T-helper 9 cell (primary cell): Measurements from ENCODE around the gene CAMK2G.
"Not testable (repeated sequence)": the region's sequence is repeated elsewhere in the genome, so short reads cannot be mapped to it uniquely, and the experiment has no call there.

Source experiments
- DNase-seq: peaks from one replicate; pipeline ENCODE4 v3.0.0-alpha.2; 2020
- total RNA-seq, 2 donors: gene quantifications; one replicate each; lab custom pipeline; 2026; lab: John Stamatoyannopoulos, UW

CAMK2G gene
- total RNA-seq = 65.9 to 89.5 reads per million in 2 donors

DNA sequence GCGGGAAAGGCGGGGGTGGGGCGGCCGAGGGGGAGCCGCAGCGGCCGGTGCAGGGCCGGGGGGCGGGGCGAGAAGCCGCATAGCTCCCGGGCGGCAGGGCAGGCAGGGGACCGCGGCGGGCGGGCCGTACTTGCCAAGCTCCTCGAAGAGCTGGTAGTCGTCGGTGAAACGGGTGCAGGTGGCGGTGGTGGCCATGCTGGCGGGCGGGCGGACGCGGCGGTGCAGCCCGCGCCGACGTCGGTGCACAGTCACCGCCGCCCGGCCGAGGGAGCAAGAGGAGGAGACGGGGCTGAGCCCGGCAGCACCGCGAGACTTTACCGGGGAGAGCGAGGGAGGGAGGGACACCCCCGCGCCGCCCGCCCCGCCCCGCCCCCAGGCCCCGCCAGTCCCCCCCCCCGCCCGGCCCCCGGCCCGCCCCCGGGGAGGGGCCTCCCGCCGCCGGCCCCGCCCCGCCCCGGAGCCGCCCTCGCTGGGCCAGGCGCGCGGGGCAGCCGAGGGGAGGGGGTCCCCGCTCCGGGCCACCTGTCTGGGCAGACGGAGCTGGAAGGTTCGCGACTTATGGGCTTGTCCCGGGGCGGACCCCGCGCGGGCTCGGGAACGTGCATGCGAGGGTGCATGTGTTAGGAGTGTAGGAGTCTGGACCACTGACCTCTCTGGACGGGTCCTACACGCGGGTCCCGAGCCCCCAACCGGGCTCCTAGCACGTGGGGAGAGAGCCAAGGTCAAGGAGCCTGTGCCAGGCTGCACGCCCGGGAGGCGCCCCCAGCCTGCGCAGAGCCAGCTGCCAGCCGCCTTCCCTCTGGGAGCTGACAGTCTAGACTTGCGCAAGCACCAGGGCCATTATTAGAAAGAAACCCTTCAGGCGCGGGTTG lies at the start of gene CAMK2G:
CAMK2G (minus strand) TSS at position 289 of the 872 bp plus-strand sequence; CDS start at position 195, 94 bp downstream.
- DNase-seq = peak; percentile 74

DNA sequence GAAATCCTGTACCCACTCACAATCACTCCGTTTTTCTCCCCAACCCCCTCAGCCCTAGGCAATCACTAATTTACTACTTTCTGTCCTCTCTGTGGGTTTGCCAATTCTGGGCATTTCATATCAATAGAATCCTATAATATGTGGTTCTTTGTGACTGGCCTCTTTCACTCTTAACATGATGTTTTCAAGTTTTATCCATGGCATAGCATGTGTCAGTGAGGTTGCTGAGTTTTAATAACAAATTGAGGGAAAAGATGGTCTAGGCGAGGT lies 48.4 kb upstream of the CAMK2G start:
- no peak for DNase-seq

DNA sequence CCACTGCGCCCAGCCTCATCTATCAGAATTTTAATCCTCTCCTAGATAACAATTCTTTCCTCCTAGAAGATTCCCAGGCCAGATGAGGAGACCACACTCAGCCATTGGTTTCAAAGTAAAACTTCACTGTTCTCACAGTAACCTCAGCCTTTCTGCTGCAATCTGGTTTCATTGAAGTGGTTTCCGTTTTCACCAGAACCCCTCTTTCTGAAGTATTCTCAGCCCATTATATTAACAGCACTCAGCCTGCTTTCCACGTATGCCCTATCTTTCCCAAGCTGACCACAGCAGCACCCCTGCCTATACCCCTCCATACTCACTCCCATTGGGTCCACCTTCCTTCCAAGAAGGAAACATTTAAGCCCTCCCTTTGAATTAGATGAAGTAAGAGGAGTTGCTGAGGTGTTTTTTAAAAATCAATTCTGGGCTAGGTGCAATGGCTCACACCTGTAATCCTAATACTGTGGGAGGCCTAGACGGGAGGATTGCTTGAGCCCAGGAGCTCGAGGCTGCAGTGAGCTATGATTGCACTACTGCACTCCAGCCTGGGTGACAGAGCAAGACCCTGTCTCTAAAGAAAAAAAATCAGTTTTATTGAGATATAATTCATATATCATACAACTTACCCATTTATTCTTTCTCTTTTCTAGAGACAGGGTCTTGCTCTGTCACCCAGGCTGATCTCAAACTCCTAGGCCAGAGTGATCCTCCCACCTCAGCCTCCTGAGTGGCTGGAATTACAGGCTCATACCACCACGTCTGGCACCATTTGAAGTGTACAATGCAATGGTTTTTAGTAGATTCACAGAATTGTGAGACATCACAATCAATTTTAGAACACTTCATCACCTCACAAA lies 47.9 kb upstream of the CAMK2G start:
- no peak for DNase-seq

DNA sequence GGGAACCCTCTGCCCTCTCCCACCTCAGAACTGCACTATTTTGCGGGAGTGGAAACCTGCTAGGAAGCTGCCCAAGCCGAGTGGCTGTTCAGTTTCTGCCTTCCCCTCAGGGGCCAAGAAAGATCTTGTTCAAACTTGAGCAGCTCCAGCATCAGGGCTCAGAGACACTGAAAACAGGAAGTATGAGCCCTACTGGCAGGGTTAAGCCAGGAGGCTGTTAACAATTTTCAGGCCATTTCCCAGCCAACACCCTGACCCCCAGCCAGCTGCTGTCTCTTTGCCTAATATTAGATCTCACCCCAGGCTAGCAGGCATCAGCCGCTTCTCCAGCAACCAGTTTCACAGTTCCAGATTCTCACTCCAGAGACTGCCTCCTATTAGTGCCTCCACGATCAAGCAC lies 45.7 kb upstream of the CAMK2G start:
- DNase-seq = no peak

DNA sequence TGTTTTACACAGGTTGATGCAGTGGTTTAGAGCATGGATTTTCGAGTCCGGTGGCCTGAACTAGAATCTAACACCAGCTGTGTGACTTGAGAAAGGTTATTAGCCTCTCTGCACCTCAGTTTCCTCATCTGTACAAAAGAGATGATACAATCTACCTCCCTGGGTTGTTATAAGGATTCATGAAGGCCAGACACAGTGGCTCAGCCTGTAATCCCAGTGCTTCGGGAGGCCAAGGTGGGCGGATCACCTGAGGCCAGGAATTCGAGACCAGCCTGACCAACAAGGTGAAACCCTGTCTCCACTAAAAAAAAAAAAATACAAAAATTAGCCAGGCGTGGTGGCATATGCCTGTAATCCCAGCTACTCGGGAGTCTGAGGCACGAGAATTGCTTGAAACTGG lies 45.1 kb upstream of the CAMK2G start:
- DNase-seq = not testable (repeated sequence)

DNA sequence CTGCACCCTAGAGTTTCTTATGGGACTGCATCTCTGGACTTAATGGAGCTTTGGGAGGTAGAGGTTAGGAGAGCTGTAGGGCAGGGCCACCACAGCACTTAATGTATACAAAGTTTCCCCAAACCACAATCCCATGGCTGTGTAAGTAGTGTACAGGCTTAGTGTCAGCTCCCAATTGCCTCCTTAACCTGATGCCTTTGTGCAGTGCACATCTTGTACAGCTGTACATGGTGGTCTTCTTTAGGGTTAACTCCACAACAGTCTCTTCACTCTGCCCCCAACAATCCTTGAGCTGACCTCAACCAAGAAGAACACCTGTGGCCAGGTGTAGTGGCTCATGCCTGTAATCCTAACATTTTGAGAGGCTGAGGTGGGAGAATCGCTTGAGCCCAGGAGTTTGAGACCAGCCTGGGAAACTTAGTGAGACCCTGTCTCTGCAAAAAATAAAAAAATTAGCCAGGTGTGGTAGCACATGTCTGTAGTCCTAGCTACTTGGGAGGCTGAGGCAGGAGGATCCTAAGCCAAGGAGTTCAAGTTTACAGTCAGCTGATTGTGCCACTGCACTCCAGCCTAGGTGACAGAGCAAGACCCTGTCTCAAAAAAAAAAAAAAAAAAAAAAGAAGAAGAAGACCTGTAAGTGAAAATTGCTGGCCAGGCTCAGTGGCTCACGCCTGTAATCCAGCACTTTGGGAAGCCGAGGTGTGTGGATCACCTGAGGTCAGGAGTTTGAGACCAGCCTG lies 43.4 kb upstream of the CAMK2G start:
- DNase-seq = no peak

DNA sequence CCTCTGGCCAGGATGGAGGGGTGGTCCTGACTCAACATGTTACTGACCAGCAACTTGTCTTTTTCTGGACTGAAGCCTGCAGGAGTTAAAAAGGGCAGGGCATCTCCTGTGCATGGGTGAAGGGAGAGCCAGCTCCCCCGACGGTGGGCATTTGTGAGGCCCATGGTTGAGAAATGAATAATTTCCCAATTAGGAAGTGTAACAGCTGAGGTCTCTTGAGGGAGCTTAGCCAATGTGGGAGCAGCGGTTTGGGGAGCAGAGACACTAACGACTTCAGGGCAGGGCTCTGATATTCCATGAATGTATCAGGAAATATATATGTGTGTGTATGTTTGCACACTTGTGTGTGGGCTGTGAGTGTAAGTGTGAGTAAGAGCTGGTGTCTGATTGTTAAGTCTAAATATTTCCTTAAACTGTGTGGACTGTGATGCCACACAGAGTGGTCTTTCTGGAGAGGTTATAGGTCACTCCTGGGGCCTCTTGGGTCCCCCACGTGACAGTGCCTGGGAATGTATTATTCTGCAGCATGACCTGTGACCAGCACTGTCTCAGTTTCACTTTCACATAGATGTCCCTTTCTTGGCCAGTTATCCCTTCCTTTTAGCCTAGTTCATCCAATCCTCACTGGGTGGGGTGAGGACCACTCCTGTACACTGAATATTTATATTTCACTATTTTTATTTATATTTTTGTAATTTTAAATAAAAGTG lies 42.6 kb upstream of the CAMK2G start:
- DNase-seq = no peak

DNA sequence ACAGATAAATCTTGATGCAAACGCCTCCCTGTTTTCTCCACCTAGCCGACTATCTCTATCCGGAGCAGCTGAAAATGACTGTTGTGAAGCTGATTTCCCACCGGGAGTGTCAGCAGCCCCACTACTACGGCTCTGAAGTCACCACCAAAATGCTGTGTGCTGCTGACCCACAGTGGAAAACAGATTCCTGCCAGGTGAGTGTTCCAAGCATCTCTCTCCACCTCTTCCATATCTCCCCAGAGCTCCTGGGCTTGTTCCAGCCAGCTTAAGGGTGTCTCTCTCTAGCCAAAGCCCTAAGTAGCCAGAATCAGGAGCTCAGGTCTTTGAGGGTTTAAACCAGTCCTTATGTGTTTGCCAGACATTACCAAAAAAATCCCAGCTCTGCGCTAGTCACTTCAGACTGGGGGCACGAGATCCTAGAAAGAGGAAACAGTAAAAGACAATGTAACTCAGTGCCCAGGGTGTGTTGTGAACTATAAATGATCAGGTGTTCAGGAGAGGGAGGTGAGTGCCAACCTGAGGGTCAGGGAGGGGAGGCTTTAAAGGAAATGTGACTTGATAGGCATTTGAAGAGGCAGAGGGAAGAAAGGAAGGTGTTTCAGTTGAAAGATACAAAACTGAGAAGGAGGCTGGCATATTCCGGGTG lies 41.0 kb upstream of the CAMK2G start:
- no peak for DNase-seq

DNA sequence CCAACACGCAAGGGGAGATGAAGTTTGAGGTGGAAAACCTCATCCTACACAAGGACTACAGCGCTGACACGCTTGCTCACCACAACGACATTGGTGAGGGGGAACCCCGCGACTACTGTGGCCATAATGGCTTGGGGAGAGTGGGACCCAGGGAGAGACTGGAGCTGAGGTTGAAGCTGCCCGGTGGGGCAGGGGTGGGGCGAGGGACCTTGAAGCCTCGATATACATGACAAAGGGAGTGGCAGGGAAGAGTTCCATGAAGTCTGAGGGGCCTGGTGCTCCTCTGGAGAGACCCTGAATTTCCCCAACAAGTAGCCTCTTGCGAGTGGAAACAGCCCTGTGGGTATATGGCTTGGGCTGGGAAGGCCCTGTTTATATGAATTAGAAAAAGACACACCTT lies 39.7 kb upstream of the CAMK2G start:
- no peak for DNase-seq

DNA sequence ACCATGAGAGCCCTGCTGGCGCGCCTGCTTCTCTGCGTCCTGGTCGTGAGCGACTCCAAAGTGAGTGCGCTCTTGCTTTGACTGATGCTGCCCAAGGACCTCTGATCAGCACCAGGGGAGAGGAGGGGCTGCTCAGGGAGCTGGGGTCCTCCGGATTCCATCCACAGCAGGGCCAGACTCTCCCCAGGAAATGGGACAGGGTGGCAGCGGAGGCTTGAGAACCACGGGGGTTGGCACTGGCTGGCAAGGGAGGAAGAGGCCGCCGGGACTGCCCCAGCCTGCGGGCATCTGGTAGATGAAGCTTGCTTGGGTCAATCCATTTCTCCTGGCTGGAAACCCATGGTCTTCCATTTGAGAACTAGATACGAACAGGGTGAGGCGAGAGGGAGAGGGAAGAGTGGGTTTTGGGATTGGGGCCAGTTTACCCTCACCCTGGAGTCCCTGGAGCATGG lies 37.2 kb upstream of the CAMK2G start:
- no peak for DNase-seq

DNA sequence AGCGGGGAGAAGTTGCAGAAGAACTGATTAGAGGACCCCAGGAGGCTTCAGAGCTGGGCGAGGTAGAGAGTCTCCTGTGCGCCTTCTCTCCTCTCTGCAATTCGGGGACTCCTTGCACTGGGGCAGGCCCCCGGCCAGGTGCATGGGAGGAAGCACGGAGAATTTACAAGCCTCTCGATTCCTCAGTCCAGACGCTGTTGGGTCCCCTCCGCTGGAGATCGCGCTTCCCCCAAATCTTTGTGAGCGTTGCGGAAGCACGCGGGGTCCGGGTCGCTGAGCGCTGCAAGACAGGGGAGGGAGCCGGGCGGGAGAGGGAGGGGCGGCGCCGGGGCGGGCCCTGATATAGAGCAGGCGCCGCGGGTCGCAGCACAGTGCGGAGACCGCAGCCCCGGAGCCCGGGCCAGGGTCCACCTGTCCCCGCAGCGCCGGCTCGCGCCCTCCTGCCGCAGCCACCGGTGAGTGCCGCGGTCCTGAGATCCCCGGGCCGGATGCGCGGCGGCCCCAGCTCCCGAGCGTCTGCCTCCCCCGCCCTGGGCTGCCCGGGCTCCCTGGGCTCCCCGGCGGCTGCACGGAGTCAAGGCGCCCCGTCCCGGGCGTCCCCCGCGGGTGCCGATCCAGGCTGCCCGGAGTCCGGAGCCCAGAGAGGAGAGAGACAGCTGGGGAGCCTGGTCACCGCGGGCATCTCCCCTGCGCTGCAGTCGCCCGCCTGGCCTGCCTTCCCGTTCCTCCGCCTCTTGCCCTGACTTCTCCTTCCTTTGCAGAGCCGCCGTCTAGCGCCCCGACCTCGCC lies 36.6 kb upstream of the CAMK2G start, which contains the start of gene PLAU:
PLAU (plus strand) TSS at position 369 of the 789 bp plus-strand sequence. CDS start 424 bp downstream, outside the sequence.
- DNase-seq = peak; percentile 29

DNA sequence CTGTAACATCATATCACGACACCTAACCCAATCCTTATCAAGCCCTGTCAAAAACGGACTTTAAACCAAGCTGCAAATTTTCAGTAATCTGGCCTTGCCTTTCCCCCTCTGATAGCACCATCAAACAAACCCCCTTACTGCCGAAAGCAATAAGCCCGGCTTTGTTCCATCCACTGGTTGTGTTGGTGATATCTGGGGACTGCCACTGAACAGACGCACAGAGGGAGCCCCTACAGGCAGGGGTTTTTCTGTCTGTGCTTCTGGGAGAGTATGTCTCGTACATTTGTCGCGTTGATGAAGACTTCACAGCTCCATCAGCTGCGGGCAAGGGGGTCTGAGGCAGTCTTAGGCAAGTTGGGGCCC lies 36.0 kb upstream of the CAMK2G start:
- no peak for DNase-seq

DNA sequence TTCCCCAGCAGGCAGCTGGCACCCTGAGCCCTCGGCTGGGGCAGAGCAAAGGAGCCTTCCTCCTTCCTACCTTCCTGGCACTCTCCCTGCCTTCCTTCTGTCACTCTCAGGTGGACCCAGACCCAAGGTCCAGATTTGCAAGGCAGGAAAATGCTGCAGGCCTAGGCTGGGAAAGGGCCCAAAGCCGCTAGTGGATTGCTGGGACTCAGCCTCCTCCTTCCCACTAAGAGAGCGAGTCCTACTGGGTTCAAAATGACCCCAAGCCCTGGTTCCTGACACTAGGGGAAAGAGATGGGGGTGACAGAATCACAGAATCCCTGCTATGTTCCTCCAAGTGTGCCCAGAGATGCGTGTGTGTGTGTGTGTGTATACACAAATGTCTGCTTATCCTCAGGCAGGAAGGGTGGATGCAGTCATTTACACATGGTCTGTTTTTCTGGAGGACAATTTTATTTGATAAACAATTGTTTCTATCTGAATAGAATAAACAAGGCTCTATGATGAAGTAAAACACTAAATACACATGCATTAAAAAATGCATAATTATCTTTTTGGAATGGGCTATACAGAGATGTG lies 35.3 kb upstream of the CAMK2G start:
- DNase-seq = no peak

DNA sequence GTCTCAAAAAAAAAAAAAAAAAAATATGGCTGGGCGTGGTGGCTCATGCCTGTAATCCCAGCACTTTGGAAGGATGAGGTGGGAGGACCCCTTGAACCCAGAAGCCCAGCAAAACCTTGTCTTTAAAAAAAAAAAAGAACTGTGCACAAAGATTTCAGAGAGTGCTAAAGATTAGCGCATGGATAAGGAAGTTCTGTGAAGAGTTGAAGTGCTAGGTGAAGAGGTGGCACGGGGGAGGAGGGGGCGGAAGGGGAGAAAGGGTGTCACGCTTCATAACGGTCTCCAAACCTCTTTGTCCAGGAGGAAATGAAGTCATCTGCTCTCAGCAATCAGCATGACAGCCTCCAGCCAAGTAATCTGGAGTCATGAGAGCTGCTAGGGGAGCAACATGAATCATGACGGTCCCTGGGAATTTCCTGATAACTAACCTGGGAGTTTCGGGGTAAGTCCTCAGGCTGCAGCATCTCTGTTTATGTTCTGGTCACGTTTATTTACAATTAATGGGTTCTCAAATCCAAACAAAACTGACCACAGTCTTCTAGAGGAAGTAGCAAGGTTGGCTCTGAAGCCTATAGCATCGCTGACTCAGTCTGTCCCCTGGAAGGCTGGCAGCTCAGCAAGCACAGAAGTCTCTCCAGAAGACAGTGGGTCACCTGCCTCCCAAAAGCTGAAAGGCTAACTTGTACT lies 34.6 kb upstream of the CAMK2G start:
- peak; percentile 16 for DNase-seq

DNA sequence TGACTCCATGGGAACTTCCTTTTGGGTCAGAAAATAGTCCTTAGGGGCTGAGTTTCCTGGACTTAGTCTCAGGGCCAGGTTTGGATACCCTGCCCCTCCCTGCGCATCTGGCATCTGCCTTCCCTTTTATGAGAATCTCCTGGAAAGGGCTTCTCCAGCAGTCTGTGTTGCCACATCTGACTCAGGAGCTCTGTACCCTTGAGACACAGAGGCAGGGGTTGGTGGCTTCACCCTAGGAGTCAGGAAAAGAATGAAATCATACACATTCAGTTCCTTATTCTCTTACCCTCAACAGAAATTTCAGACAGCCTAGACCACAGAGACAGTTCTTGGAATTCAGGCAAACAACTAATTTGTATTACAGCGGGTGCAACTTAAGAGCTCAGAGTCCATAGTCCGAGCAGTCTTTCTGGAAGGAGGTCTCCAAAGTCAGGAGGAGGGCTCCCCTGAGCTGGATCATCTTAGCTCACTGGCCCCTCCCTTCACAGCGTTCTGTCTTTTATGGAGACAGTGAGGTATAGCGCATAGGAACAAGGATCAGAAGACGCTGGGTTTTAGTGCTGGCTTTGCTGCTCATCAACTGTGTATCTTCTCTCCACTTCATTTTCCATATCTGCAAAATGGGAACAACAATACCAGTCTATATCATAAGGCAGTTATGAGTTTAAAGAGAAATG lies 33.6 kb upstream of the CAMK2G start:
- DNase-seq = no peak

DNA sequence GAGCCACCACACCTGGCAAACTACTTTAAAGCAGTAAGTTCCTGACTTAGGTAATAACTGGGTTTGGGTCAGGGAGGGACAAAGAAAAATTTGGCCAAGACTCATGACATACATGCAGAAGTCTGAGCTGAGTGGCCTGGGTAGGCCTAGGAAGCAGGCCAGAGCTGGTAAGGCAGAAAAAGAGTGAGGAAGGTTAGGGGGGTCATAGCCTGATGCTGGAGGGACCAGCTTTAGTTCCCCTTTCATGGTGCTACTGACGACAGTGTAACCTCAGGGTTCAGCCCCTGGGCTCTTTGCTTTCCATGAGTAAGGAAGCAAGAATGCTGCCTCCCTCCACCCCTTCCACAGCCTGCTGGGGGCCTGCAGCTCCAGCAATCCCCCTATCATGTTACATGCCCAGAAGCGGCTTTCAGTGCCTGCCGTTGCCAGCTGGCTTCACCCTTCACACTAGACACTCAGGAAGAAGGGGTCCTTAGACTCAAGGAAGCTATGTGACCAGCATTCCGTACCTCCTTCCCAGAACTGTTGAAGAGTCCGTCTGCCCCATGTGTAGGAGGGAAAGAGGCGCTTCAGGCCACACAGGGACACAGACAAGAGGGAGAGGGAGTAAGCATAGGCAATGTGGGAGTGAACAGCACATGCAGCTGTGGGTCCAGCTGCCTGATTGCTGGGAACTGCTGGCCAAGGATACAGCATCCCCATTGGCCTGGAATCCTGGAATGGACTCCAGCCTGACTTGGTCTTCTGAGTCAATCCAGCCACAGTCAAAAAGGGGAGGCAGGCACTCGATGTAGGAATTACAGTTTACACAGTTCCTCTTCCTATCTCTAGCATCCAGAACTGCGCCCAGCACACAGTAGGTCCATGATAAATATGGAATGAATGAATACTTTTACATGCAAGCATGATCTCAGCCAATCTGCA lies 32.4 kb upstream of the CAMK2G start:
- DNase-seq = no peak

DNA sequence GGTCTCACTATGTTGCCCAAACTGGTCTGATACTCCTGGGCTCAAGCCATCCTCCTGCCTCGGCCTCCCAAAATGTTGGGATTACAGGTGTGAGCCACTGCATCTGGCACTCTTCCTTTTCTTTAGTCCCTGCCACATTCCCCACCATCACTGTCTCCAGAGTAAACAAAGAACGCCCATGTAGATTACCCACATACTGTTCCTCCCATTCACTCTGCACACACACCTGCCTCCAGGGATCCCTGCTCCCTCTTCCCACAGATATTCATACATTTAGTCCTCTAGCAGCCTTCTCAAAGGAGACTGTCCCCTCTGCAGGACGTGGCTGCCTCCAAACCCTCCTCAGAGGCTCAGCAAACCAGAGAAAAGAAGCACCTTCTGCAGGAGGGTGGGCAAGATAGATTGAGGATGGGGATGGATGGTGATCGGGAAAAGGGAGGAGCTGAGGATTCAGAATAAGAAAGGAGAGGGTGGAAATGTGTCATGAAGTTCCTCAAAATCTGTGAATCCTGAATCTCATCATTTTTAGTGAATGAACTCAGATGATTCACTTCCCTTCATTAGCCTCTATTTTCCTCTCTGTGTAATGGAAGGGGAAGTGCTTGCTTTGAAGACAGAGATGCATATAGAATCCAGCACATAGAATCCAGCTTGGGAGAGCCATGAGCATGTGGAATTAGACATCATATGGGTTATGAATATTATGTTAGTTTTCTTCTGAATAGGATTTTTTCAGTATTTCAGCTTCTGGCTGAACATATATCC lies 31.1 kb upstream of the CAMK2G start:
- no peak for DNase-seq

DNA sequence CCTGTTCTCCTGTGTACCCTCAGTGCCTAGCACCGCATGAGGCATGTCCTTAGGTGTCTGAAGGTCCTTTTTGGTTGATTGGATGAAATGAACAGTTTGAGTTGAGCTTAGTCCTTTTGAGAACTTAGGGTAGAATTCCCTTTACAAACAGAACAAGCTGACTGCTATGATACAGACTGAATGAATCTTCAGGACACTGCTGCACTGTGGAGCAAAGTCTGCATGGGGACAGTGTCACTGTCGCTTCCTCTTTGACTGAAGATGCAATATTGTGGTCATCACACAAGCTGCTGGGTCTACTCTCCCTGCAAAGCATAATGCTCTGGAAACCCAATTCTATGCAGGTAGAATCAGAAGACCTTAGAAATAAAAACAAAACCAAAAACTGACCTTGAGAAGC lies 28.0 kb upstream of the CAMK2G start:
- DNase-seq = no peak
